Fibroblast of lung (primary cell): ENCODE measurements around the gene CCDC112.

ENCODE experiments used
- EZH2 ChIP-seq: IDR thresholded peaks from 2 replicates; pipeline ENCODE4 v1.5.1; 2012; ENCODE audit warnings: low read length, control low read depth, mild to moderate bottlenecking; ENCODE audit errors: missing control alignments
- TF ChIP-seq, protein P1 (sequence below), 2 donors: IDR thresholded peaks in 1 of 2; conservative IDR thresholded peaks in 1 of 2; 1 replicate in 1 of 2; 2 replicates in 1 of 2; pipeline ENCODE4 v1.5.1; 2011 to 2012; ENCODE audit warnings: low read length in 2 of 2, control low read depth in 1 of 2, inconsistent platforms in 1 of 2, low read depth in 1 of 2, mild to moderate bottlenecking in 1 of 2

DNA sequence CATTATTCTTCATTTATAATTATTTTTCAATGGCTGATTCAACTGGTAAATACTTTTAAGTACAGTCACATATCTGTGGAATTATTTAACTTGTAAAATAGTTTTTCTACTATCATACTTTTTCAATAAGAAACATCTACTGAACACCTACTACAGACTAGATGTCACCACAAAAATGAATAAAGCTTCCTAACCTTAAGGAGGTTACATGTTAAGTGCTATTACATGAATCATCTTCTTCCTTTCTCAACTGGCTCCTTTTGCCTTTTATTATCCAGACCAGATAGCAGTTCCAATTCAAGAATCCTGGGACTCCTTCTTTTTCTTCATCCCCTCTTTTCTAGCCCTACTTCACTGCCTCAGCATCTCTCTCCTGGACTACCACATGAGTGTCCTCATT is 38.5 kb downstream of the CCDC112 start:
- TF ChIP-seq, protein P1, sequence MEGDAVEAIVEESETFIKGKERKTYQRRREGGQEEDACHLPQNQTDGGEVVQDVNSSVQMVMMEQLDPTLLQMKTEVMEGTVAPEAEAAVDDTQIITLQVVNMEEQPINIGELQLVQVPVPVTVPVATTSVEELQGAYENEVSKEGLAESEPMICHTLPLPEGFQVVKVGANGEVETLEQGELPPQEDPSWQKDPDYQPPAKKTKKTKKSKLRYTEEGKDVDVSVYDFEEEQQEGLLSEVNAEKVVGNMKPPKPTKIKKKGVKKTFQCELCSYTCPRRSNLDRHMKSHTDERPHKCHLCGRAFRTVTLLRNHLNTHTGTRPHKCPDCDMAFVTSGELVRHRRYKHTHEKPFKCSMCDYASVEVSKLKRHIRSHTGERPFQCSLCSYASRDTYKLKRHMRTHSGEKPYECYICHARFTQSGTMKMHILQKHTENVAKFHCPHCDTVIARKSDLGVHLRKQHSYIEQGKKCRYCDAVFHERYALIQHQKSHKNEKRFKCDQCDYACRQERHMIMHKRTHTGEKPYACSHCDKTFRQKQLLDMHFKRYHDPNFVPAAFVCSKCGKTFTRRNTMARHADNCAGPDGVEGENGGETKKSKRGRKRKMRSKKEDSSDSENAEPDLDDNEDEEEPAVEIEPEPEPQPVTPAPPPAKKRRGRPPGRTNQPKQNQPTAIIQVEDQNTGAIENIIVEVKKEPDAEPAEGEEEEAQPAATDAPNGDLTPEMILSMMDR (conservative IDR thresholded peaks at IDR 0.05 in 1 of 2, IDR thresholded peaks at IDR 0.05 in 1 of 2; ENCODE audit: low read depth in 1 of 2, low read length in 2 of 2), result no peak
- no peak for TF ChIP-seq EZH2
